HG03196 (cell line): ENCODE results near the gene ZNF28.
"Not testable (repeated sequence)": the region's sequence is repeated elsewhere in the genome, so short reads cannot be mapped to it uniquely, and the experiment has no call there.

ENCODE experiments used
- ATAC-seq: cut with Tn5 transposase; IDR thresholded peaks from one replicate; pipeline ENCODE4 v1.9.1; 2021; ENCODE audit not compliant: unreplicated experiment

The ZNF28 gene

GRCh38 chr19:52821204-52821960 lies at the start of gene ZNF28:
ZNF28 (minus strand) TSS chr19:52821633; CDS start chr19:52817958, 3,675 bp downstream.
- ATAC-seq: peak; percentile 95

GRCh38 chr19:52868031-52868430 lies 46.6 kb upstream of the ZNF28 start:
- ATAC-seq: not testable (repeated sequence)

- peak; percentile 97 for ATAC-seq
These were observed 36.2 kb upstream of the ZNF28 start, which contains the start of gene ZNF468 for GRCh38 chr19:52857378-52858191. ZNF468 (minus strand) TSS chr19:52857619; CDS start chr19:52854272, 3,347 bp downstream.

- ATAC-seq: peak; percentile 17
These were observed 35.3 kb upstream of the ZNF28 start for GRCh38 chr19:52856540-52857377.

GRCh38 chr19:52847352-52847751 lies 25.9 kb upstream of the ZNF28 start:
- not testable (repeated sequence) for ATAC-seq

- ATAC-seq: not testable (repeated sequence)
These were observed 19.5 kb upstream of the ZNF28 start for GRCh38 chr19:52840825-52841465.

- ATAC-seq: not testable (repeated sequence)
These were observed 12.9 kb upstream of the ZNF28 start for GRCh38 chr19:52834289-52834688.

GRCh38 chr19:52833541-52833940 lies 12.1 kb upstream of the ZNF28 start:
- not testable (repeated sequence) for ATAC-seq

GRCh38 chr19:52829866-52830265 lies 8.4 kb upstream of the ZNF28 start:
- ATAC-seq: not testable (repeated sequence)

GRCh38 chr19:52825765-52826164 lies 4.3 kb upstream of the ZNF28 start:
- ATAC-seq: no peak

GRCh38 chr19:52823676-52824075 lies 2.2 kb upstream of the ZNF28 start:
- ATAC-seq: no peak

- ATAC-seq: peak; percentile 22
These were observed 795 bp downstream of the ZNF28 start for GRCh38 chr19:52820472-52821203.

GRCh38 chr19:52809801-52810200 lies 11.6 kb downstream of the ZNF28 start:
- ATAC-seq: no peak

- not testable (repeated sequence) for ATAC-seq
These were observed 21.3 kb downstream of the ZNF28 start for GRCh38 chr19:52799950-52800640.

- no peak for ATAC-seq
These were observed 32.0 kb downstream of the ZNF28 start for GRCh38 chr19:52789440-52789839.

GRCh38 chr19:52786464-52787354 lies 34.7 kb downstream of the ZNF28 start, which contains the start of gene ZNF600:
ZNF600 (minus strand) TSS chr19:52786791; CDS start chr19:52778888, 7,903 bp downstream.
- ATAC-seq: peak; percentile 98

GRCh38 chr19:52786078-52786463 lies 35.4 kb downstream of the ZNF28 start:
- ATAC-seq: peak; percentile 22

- ATAC-seq: no peak
These were observed 35.9 kb downstream of the ZNF28 start for GRCh38 chr19:52785506-52785905.
